GM21360 (cell line): ENCODE results near the gene GAREM1.

ENCODE experiments used
- ATAC-seq: cut with Tn5 transposase; IDR thresholded peaks from one replicate; pipeline ENCODE4 v1.9.1; 2021; ENCODE audit warnings: mild to moderate bottlenecking, moderate library complexity; ENCODE audit not compliant: unreplicated experiment

GAREM1 gene

GRCh38 chr18:32459361-32460101 lies 11.2 kb downstream of the GAREM1 start:
- no peak for ATAC-seq

GRCh38 chr18:32455361-32455760 lies 15.3 kb downstream of the GAREM1 start:
- no peak for ATAC-seq

GRCh38 chr18:32454593-32454992 lies 16.1 kb downstream of the GAREM1 start:
- no peak for ATAC-seq

GRCh38 chr18:32450874-32451273 lies 19.8 kb downstream of the GAREM1 start:
- ATAC-seq, result no peak

GRCh38 chr18:32450026-32450691 lies 20.5 kb downstream of the GAREM1 start:
- no peak for ATAC-seq

GRCh38 chr18:32446780-32447179 lies 23.9 kb downstream of the GAREM1 start:
- no peak for ATAC-seq

GRCh38 chr18:32445846-32446245 lies 24.8 kb downstream of the GAREM1 start:
- ATAC-seq, result no peak

GRCh38 chr18:32443706-32444215 lies 26.9 kb downstream of the GAREM1 start:
- ATAC-seq, result no peak

- ATAC-seq, result no peak
These were observed 27.5 kb downstream of the GAREM1 start for GRCh38 chr18:32443033-32443705.

- no peak for ATAC-seq
These were observed 28.1 kb downstream of the GAREM1 start for GRCh38 chr18:32442575-32442974.

GRCh38 chr18:32441533-32441932 lies 29.1 kb downstream of the GAREM1 start:
- ATAC-seq, result no peak

GRCh38 chr18:32440518-32440917 lies 30.2 kb downstream of the GAREM1 start:
- no peak for ATAC-seq

GRCh38 chr18:32439802-32440201 lies 30.9 kb downstream of the GAREM1 start:
- no peak for ATAC-seq

GRCh38 chr18:32439241-32439640 lies 31.4 kb downstream of the GAREM1 start:
- no peak for ATAC-seq

- ATAC-seq, result no peak
These were observed 32.5 kb downstream of the GAREM1 start for GRCh38 chr18:32438173-32438572.

- no peak for ATAC-seq
These were observed 33.4 kb downstream of the GAREM1 start for GRCh38 chr18:32437100-32437834.

GRCh38 chr18:32435631-32436500 lies 34.8 kb downstream of the GAREM1 start:
- no peak for ATAC-seq

GRCh38 chr18:32431753-32432152 lies 38.9 kb downstream of the GAREM1 start:
- no peak for ATAC-seq

- ATAC-seq, result no peak
These were observed 41.3 kb downstream of the GAREM1 start for GRCh38 chr18:32429402-32429801.
